Liver (tissue), 9 donors: ENCODE data around the gene TULP3. TPM values are rescaled to one million over a fixed set of nuclear protein-coding genes. Genes with fewer than 3 reads are reported as not detected.

Experiments
- DNase-seq: peaks from one replicate; pipeline ENCODE4 v3.0.0-alpha.2; 2017; ENCODE audit warnings: low spot score
- H3K27ac ChIP-seq, 2 donors: one replicate each; pipeline ENCODE4 v1.7.0; 2013; ENCODE audit warnings: inconsistent platforms in 2 of 2, low read length in 2 of 2, control low read depth in 1 of 2, low read depth in 1 of 2, mild to moderate bottlenecking in 1 of 2
- H3K27me3 ChIP-seq, 4 donors: one replicate each; pipeline versions ENCODE4 v1.6.1 to v1.7.0; 2013; ENCODE audit warnings: low read length in 3 of 4, inconsistent platforms in 1 of 4, mild to moderate bottlenecking in 1 of 4, moderate library complexity in 1 of 4; ENCODE audit not compliant: control insufficient read depth in 4 of 4, insufficient read depth in 4 of 4
- H3K36me3 ChIP-seq, 4 donors: one replicate each; pipeline versions ENCODE4 v1.6.1 to v1.7.0; 2013; ENCODE audit warnings: low read length in 3 of 4, mild to moderate bottlenecking in 3 of 4, low read depth in 1 of 4, moderate library complexity in 1 of 4; ENCODE audit not compliant: control insufficient read depth in 4 of 4, insufficient read depth in 3 of 4
- H3K4me1 ChIP-seq, 4 donors: one replicate each; pipeline versions ENCODE4 v1.6.1 to v1.7.0; 2013; ENCODE audit warnings: low read length in 3 of 4, mild to moderate bottlenecking in 3 of 4, moderate library complexity in 1 of 4; ENCODE audit not compliant: control insufficient read depth in 4 of 4, insufficient read depth in 4 of 4
- H3K4me3 ChIP-seq, 3 donors: one replicate each; pipeline versions ENCODE4 v1.6.1 to v1.7.0; 2013; ENCODE audit warnings: low read length in 3 of 3, control low read depth in 1 of 3, low read depth in 1 of 3, mild to moderate bottlenecking in 1 of 3
- H3K9ac ChIP-seq, 2 donors: one replicate each; pipeline ENCODE4 v1.7.0; 2013; ENCODE audit warnings: low read length in 2 of 2, mild to moderate bottlenecking in 2 of 2, moderate library complexity in 2 of 2, control low read depth in 1 of 2, low read depth in 1 of 2
- H3K9me3 ChIP-seq, 4 donors: one replicate each; pipeline versions ENCODE4 v1.6.1 to v1.7.0; 2013; ENCODE audit warnings: low read length in 3 of 4; ENCODE audit not compliant: control insufficient read depth in 4 of 4
- EGR1 ChIP-seq, 2 donors: IDR thresholded peaks; 2 replicates each; pipeline ENCODE4 v1.6.1; 2016 to 2018; ENCODE audit warnings: antibody characterized with exemption in 2 of 2, low read depth in 2 of 2
- FOXA1 ChIP-seq: IDR thresholded peaks from 2 replicates; pipeline ENCODE4 v1.6.1; 2016; ENCODE audit warnings: antibody characterized with exemption
- FOXA2 ChIP-seq: IDR thresholded peaks from 2 replicates; pipeline ENCODE4 v1.6.1; 2016; ENCODE audit warnings: antibody characterized with exemption
- GABPA ChIP-seq, 2 donors: IDR thresholded peaks in 1 of 2; conservative IDR thresholded peaks in 1 of 2; 2 replicates each; pipeline ENCODE4 v1.6.1; 2016; ENCODE audit warnings: antibody characterized with exemption in 2 of 2, mild to moderate bottlenecking in 1 of 2, moderate library complexity in 1 of 2
- HNF4A ChIP-seq, 2 donors: conservative IDR thresholded peaks; 2 replicates each; pipeline ENCODE4 v1.6.1; 2016; ENCODE audit warnings: antibody characterized with exemption in 2 of 2, mild to moderate bottlenecking in 2 of 2
- HNF4G ChIP-seq: IDR thresholded peaks from 2 replicates; pipeline ENCODE4 v1.6.1; 2016; ENCODE audit warnings: antibody characterized with exemption
- JUND ChIP-seq, 2 donors: IDR thresholded peaks; 2 replicates each; pipeline ENCODE4 v1.6.1; 2016; ENCODE audit warnings: antibody characterized with exemption in 2 of 2
- NR2F2 ChIP-seq: IDR thresholded peaks from 2 replicates; pipeline ENCODE4 v1.6.1; 2016; ENCODE audit warnings: antibody characterized with exemption
- RAD21 ChIP-seq, 2 donors: IDR thresholded peaks; 2 replicates each; pipeline ENCODE4 v1.6.1; 2016; ENCODE audit warnings: antibody characterized with exemption in 2 of 2, mild to moderate bottlenecking in 2 of 2
- RXRA ChIP-seq, 2 donors: IDR thresholded peaks; 2 replicates each; pipeline ENCODE4 v1.6.1; 2017 to 2018; ENCODE audit warnings: antibody characterized with exemption in 2 of 2, mild to moderate bottlenecking in 1 of 2
- SP1 ChIP-seq: IDR thresholded peaks from 2 replicates; pipeline ENCODE4 v1.6.1; 2018; ENCODE audit warnings: antibody characterized with exemption, mild to moderate bottlenecking
- TAF1 ChIP-seq: conservative IDR thresholded peaks from 2 replicates; pipeline ENCODE4 v1.6.1; 2016; ENCODE audit warnings: antibody characterized with exemption, mild to moderate bottlenecking
- YY1 ChIP-seq: IDR thresholded peaks from 2 replicates; pipeline ENCODE4 v1.6.1; 2016; ENCODE audit warnings: antibody characterized with exemption, mild to moderate bottlenecking
- WGBS: extraction: QIAGEN DNeasy Blood & Tissue Kit; methylation state at CpG from one replicate; pipeline ENCODE4 v1.1.7; 2013; 5-methylcytosine and 5-hydroxymethylcytosine counted together
- polyA plus RNA-seq, 2 donors: library from polyadenylated mRNA; stranded (reverse) in 1 of 2; unstranded in 1 of 2; fragments of 200-250 nt in 1 of 2; fragments of >200 nt in 1 of 2; fragmentation: Nextera tagmentation in 1 of 2; extraction: Ambion mirVana in 1 of 2; gene quantifications; one replicate each; pipeline versions ENCODE4 v1.2.1 to v1.2.3, GENCODE V29; 2013 to 2015
- total RNA-seq, 2 donors: library from RNA; depleted of rRNA; stranded (reverse); fragments of >200 nt; gene quantifications; one replicate each; pipeline ENCODE4 v1.2.3, GENCODE V29; 2014
- TF ChIP-seq, protein P1 (sequence below): fragments of 150-350 bp; IDR thresholded peaks from 2 replicates; pipeline ENCODE4 v1.5.1; 2017; ENCODE audit warnings: improper control_type of control experiment, low read depth, low read length; ENCODE audit not compliant: missing input control
- TF ChIP-seq, protein P2 (sequence below): IDR thresholded peaks from 2 replicates; pipeline ENCODE4 v1.6.1; 2016; ENCODE audit warnings: antibody characterized with exemption, mild to moderate bottlenecking
- TF ChIP-seq, protein P3 (sequence below): IDR thresholded peaks from 2 replicates; pipeline ENCODE4 v1.6.1; 2016; ENCODE audit warnings: antibody characterized with exemption
- TF ChIP-seq, protein P4 (sequence below): IDR thresholded peaks from 2 replicates; pipeline ENCODE4 v1.6.1; 2016; ENCODE audit warnings: antibody characterized with exemption
- donor health status: healthy.
- donor health status: healthy.
- donor health status: healthy.
- donor health status: healthy.
- donor health status: healthy.

TULP3 gene
- total and polyA plus RNA-seq, 4 donors, result 3.2 to 4.8 (median 3.7) TPM

DNA sequence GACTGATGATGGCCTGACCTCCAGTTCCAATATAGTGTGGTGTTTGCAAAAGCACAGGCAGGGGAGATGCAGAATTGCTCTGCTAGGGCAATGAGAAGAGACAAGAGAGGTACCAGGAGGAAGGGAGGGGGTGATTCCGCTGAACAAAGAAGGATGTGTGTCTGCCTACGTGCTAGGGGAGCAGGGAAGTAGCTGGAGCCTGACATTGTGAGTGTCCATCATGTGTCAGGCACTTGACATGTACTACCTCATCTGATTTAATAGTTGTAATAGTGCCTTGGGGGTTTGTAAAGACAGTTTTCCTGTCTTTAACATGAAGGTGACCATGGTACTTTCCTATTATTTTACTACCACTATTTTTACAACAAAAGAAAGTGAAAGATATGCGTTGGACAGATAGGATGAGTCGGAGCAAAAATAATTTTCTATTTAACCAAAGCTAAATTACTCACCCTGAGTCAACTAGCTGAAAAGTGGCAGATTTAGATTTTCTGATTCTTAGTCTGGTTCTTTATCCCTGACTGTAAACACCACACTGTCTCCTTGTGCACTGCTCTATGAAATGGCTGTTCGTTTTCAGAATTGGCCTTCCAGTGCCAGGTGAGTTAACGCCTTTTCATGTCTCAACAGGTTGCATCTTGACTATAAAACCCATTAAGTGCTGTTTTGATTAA, 34.8 kb downstream of the TULP3 start:
- H3K9ac ChIP-seq, result no peak overlapping the region

DNA sequence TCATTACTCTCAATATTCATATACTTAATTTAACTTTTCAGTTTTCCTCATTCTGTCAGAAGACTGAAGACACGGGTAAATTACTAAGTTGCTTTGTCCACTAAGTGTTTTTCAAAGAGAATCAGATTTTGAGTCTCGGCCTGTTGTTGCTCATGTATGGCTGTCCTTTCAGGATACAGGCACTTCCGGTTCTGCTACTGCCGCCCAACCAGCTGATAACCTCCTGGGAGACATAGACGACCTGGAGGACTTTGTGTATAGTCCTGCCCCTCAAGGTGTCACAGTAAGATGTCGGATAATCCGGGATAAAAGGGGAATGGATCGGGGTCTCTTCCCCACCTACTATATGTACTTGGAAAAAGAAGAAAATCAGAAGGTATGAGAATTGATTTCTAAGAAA, 40.2 kb downstream of the TULP3 start:
- peaks cover 3 to 25% (median 17%) of the 10 kb centered on the region in 4 donors for H3K36me3 ChIP-seq
- peak overlapping the region in 1 of 2 donors; percentile 2 for H3K9ac ChIP-seq

More for the DNA sequence above, 34.8 kb downstream of the TULP3 start:
- H3K27me3 ChIP-seq, result no peaks in the 10 kb centered on the region
- H3K4me3 ChIP-seq, result no peak overlapping the region
- 93% methylated on average over 6 of the region's 6 CpGs for WGBS
- H3K36me3 ChIP-seq, result peaks cover 0 to 13% (median 4%) of the 10 kb centered on the region in 4 donors
- no peak overlapping the region for H3K27ac ChIP-seq
- H3K9me3 ChIP-seq, result no peaks in the 10 kb centered on the region
- peaks cover 0 to 5% (median 2%) of the 10 kb centered on the region in 4 donors for H3K4me1 ChIP-seq
- no peak for DNase-seq
- TF ChIP-seq TAF1 (no peak), HNF4G (no peak), SP1 (no peak), GABPA (IDR thresholded peaks at IDR 0.05 in 1 of 2, conservative IDR thresholded peaks at IDR 0.05 in 1 of 2) (no peak), YY1 (no peak), HNF4A (conservative IDR thresholded peaks at IDR 0.05) (no peak), JUND (IDR thresholded peaks at IDR 0.05) (no peak), NR2F2 (no peak)
- TF ChIP-seq, protein P1, sequence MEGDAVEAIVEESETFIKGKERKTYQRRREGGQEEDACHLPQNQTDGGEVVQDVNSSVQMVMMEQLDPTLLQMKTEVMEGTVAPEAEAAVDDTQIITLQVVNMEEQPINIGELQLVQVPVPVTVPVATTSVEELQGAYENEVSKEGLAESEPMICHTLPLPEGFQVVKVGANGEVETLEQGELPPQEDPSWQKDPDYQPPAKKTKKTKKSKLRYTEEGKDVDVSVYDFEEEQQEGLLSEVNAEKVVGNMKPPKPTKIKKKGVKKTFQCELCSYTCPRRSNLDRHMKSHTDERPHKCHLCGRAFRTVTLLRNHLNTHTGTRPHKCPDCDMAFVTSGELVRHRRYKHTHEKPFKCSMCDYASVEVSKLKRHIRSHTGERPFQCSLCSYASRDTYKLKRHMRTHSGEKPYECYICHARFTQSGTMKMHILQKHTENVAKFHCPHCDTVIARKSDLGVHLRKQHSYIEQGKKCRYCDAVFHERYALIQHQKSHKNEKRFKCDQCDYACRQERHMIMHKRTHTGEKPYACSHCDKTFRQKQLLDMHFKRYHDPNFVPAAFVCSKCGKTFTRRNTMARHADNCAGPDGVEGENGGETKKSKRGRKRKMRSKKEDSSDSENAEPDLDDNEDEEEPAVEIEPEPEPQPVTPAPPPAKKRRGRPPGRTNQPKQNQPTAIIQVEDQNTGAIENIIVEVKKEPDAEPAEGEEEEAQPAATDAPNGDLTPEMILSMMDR, result no peak

DNA sequence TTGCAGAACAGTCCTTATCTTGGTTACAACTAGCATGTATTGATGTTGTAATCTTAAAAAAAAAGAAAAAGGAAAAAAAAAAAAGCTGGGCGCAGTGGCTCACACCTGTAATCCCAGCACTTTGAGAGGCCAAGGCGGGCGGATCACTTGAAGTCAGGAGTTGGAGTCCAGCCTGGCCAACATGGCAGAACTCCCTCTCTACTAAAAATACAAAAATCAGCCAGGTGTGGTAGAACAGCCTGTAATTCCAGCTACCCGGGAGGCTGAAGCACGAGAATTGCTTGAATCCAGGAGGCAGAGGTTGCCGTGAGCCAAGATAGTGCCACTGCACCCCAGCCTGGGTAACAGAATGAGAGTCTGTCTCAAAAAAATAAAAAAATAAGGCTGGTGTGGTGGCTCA, 42.9 kb downstream of the TULP3 start:
- no peak overlapping the region for H3K27ac ChIP-seq
- peaks cover 7 to 30% (median 21%) of the 10 kb centered on the region in 4 donors for H3K36me3 ChIP-seq
- no peak overlapping the region for H3K9ac ChIP-seq
- no peak overlapping the region for H3K4me3 ChIP-seq
- 97% methylated on average over 6 of the region's 6 CpGs for WGBS
- H3K4me1 ChIP-seq, result no peaks in the 10 kb centered on the region
- no peaks in the 10 kb centered on the region for H3K27me3 ChIP-seq
- no peaks in the 10 kb centered on the region for H3K9me3 ChIP-seq
- no peak for DNase-seq
- TF ChIP-seq RAD21 (IDR thresholded peaks at IDR 0.05) (no peak), HNF4G (no peak), FOXA1 (no peak), HNF4A (conservative IDR thresholded peaks at IDR 0.05) (no peak), EGR1 (IDR thresholded peaks at IDR 0.05; ENCODE audit: low read depth in 2 of 2) (no peak), NR2F2 (no peak), RXRA (IDR thresholded peaks at IDR 0.05) (no peak), SP1 (no peak), JUND (IDR thresholded peaks at IDR 0.05) (no peak), FOXA2 (no peak)
- TF ChIP-seq, protein P1, result no peak
- TF ChIP-seq, protein P2, sequence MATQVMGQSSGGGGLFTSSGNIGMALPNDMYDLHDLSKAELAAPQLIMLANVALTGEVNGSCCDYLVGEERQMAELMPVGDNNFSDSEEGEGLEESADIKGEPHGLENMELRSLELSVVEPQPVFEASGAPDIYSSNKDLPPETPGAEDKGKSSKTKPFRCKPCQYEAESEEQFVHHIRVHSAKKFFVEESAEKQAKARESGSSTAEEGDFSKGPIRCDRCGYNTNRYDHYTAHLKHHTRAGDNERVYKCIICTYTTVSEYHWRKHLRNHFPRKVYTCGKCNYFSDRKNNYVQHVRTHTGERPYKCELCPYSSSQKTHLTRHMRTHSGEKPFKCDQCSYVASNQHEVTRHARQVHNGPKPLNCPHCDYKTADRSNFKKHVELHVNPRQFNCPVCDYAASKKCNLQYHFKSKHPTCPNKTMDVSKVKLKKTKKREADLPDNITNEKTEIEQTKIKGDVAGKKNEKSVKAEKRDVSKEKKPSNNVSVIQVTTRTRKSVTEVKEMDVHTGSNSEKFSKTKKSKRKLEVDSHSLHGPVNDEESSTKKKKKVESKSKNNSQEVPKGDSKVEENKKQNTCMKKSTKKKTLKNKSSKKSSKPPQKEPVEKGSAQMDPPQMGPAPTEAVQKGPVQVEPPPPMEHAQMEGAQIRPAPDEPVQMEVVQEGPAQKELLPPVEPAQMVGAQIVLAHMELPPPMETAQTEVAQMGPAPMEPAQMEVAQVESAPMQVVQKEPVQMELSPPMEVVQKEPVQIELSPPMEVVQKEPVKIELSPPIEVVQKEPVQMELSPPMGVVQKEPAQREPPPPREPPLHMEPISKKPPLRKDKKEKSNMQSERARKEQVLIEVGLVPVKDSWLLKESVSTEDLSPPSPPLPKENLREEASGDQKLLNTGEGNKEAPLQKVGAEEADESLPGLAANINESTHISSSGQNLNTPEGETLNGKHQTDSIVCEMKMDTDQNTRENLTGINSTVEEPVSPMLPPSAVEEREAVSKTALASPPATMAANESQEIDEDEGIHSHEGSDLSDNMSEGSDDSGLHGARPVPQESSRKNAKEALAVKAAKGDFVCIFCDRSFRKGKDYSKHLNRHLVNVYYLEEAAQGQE, result no peak
- TF ChIP-seq, protein P3, sequence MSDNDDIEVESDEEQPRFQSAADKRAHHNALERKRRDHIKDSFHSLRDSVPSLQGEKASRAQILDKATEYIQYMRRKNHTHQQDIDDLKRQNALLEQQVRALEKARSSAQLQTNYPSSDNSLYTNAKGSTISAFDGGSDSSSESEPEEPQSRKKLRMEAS, result no peak
- TF ChIP-seq, protein P4, sequence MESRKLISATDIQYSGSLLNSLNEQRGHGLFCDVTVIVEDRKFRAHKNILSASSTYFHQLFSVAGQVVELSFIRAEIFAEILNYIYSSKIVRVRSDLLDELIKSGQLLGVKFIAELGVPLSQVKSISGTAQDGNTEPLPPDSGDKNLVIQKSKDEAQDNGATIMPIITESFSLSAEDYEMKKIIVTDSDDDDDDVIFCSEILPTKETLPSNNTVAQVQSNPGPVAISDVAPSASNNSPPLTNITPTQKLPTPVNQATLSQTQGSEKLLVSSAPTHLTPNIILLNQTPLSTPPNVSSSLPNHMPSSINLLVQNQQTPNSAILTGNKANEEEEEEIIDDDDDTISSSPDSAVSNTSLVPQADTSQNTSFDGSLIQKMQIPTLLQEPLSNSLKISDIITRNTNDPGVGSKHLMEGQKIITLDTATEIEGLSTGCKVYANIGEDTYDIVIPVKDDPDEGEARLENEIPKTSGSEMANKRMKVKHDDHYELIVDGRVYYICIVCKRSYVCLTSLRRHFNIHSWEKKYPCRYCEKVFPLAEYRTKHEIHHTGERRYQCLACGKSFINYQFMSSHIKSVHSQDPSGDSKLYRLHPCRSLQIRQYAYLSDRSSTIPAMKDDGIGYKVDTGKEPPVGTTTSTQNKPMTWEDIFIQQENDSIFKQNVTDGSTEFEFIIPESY, result no peak

More for the DNA sequence above, 40.2 kb downstream of the TULP3 start:
- TF ChIP-seq FOXA1, result no peak
- TF ChIP-seq EGR1 (IDR thresholded peaks at IDR 0.05; ENCODE audit: low read depth in 2 of 2), result no peak
- TF ChIP-seq NR2F2, result peak; percentile 57
- no peak overlapping the region for H3K27ac ChIP-seq
- no peaks in the 10 kb centered on the region for H3K27me3 ChIP-seq
- no peak for DNase-seq
- H3K4me1 ChIP-seq, result peaks cover 0 to 5% (median 2%) of the 10 kb centered on the region in 4 donors
- 83% methylated on average over 8 of the region's 8 CpGs for WGBS
- no peaks in the 10 kb centered on the region for H3K9me3 ChIP-seq
- H3K4me3 ChIP-seq, result no peak overlapping the region
